HG02678 (cell line): ENCODE results near the gene DES.
"Not testable (repeated sequence)": the region's sequence is repeated elsewhere in the genome, so short reads cannot be mapped to it uniquely, and the experiment has no call there.

Experiments
- ATAC-seq: cut with Tn5 transposase; IDR thresholded peaks from one replicate; pipeline ENCODE4 v1.9.1; 2021; ENCODE audit warnings: mild to moderate bottlenecking, moderate library complexity; ENCODE audit not compliant: unreplicated experiment

The DES gene

GRCh38 chr2:219399716-219400478 is 18.3 kb upstream of the DES start:
- ATAC-seq, result no peak

GRCh38 chr2:219400562-219400961 is 17.6 kb upstream of the DES start:
- ATAC-seq, result no peak

- no peak for ATAC-seq
Measured at GRCh38 chr2:219401606-219402005, 16.6 kb upstream of the DES start.

- ATAC-seq, result peak; percentile 81
Measured at GRCh38 chr2:219402665-219403515, 15.3 kb upstream of the DES start.

- no peak for ATAC-seq
Measured at GRCh38 chr2:219403861-219404260, 14.3 kb upstream of the DES start.

GRCh38 chr2:219404291-219404910 is 13.8 kb upstream of the DES start:
- no peak for ATAC-seq

GRCh38 chr2:219404954-219405353 is 13.2 kb upstream of the DES start:
- no peak for ATAC-seq

- ATAC-seq, result no peak
Measured at GRCh38 chr2:219405451-219405850, 12.7 kb upstream of the DES start.

GRCh38 chr2:219405958-219406860 is 12.0 kb upstream of the DES start:
- no peak for ATAC-seq

- ATAC-seq, result no peak
Measured at GRCh38 chr2:219406861-219407230, 11.3 kb upstream of the DES start.

GRCh38 chr2:219407343-219407742 is 10.8 kb upstream of the DES start:
- not testable (repeated sequence) for ATAC-seq

- no peak for ATAC-seq
Measured at GRCh38 chr2:219408204-219408603, 10.0 kb upstream of the DES start.

GRCh38 chr2:219408631-219409030 is 9.5 kb upstream of the DES start:
- no peak for ATAC-seq

GRCh38 chr2:219409619-219410018 is 8.6 kb upstream of the DES start:
- no peak for ATAC-seq

GRCh38 chr2:219410390-219410789 is 7.8 kb upstream of the DES start:
- no peak for ATAC-seq

GRCh38 chr2:219414857-219415256 is 3.3 kb upstream of the DES start:
- no peak for ATAC-seq

GRCh38 chr2:219415580-219416234 is 2.5 kb upstream of the DES start:
- no peak for ATAC-seq

GRCh38 chr2:219416235-219416602 is 2.0 kb upstream of the DES start:
- no peak for ATAC-seq

- ATAC-seq, result no peak
Measured at GRCh38 chr2:219416938-219417337, 1.2 kb upstream of the DES start.

GRCh38 chr2:219417374-219417773 is 803 bp upstream of the DES start:
- no peak for ATAC-seq
